Measurements from ENCODE around the gene SPAG17. TPM values are rescaled to one million over a fixed set of nuclear protein-coding genes. Genes with fewer than 3 reads are reported as not detected.

Gene SPAG17
- total and polyA plus RNA-seq, 4 experiments from 2014 or later, result not detected

- ChIA-PET POLR2A (ENCODE audit: partially characterized antibody) (no interaction called here), CTCF (ENCODE audit: partially characterized antibody) (no interaction called here)
- Mint-ChIP-seq H3K36me3 (no peaks in the 10 kb centered on the region), H3K27ac (no peak overlapping the region), H3K4me1 (no peaks in the 10 kb centered on the region), H3K27me3 (peaks cover 0 to 6% of the 10 kb centered on the region in 2 donors), H3K4me3 (no peak overlapping the region), H3K9me3 (peaks cover 0 to 8% (median 0%) of the 10 kb centered on the region in 8 donors)
- no peak overlapping the region for H3K27ac ChIP-seq (ENCODE audit: low read depth, low read length)
- H3K4me1 ChIP-seq (ENCODE audit: insufficient read depth, low read length), result no peaks in the 10 kb centered on the region
- intact Hi-C loops (cut with micrococcal nuclease), result no loop called here
- H3K9me3 ChIP-seq (ENCODE audit: control insufficient read depth in 1 of 2, low read length in 2 of 2), result no peaks in the 10 kb centered on the region
- no peak overlapping the region for H3K4me3 ChIP-seq (ENCODE audit: low read length in 2 of 2)
- no peaks in the 10 kb centered on the region for H3K36me3 ChIP-seq (ENCODE audit: insufficient read depth, low read length)
- DNase-seq, result no peak
- H3K27me3 ChIP-seq (ENCODE audit: insufficient read depth, low read length), result no peaks in the 10 kb centered on the region
Measured at GRCh38 chr1:118137900-118138299, 47.1 kb downstream of the SPAG17 start.

- no peak overlapping the region for H3K4me3 Mint-ChIP-seq
Measured at GRCh38 chr1:118136187-118136941, 48.7 kb downstream of the SPAG17 start.

GRCh38 chr1:118132000-118132399, 53.0 kb downstream of the SPAG17 start:
- H3K9me3 Mint-ChIP-seq, result peaks cover 0 to 3% (median 0%) of the 10 kb centered on the region in 8 donors
- H3K4me3 ChIP-seq (ENCODE audit: low read length in 2 of 2), result no peak overlapping the region
- no peak overlapping the region for H3K4me3 Mint-ChIP-seq
- no peaks in the 10 kb centered on the region for H3K9me3 ChIP-seq (ENCODE audit: control insufficient read depth in 1 of 2, low read length in 2 of 2)
- H3K4me1 ChIP-seq (ENCODE audit: insufficient read depth, low read length), result no peaks in the 10 kb centered on the region
- H3K27me3 Mint-ChIP-seq, result peaks cover 2 to 13% of the 10 kb centered on the region in 2 donors
- no peaks in the 10 kb centered on the region for H3K27me3 ChIP-seq (ENCODE audit: insufficient read depth, low read length)
- DNase-seq, result no peak
- H3K27ac ChIP-seq (ENCODE audit: low read depth, low read length), result no peak overlapping the region
- H3K27ac Mint-ChIP-seq, result no peak overlapping the region
- H3K36me3 ChIP-seq (ENCODE audit: insufficient read depth, low read length), result no peaks in the 10 kb centered on the region
- H3K36me3 Mint-ChIP-seq, result no peaks in the 10 kb centered on the region
- ChIA-PET CTCF (ENCODE audit: partially characterized antibody) (no interaction called here), POLR2A (ENCODE audit: partially characterized antibody) (no interaction called here)
- H3K4me1 Mint-ChIP-seq, result no peaks in the 10 kb centered on the region
- intact Hi-C loops (cut with micrococcal nuclease), result no loop called here

More at GRCh38 chr1:118136187-118136941, 48.7 kb downstream of the SPAG17 start:
- Histone ChIP-seq H3K27me3 (ENCODE audit: insufficient read depth, low read length) (no peaks in the 10 kb centered on the region), H3K9me3 (ENCODE audit: control insufficient read depth in 1 of 2, low read length in 2 of 2) (no peaks in the 10 kb centered on the region), H3K36me3 (ENCODE audit: insufficient read depth, low read length) (no peaks in the 10 kb centered on the region), H3K4me1 (ENCODE audit: insufficient read depth, low read length) (no peaks in the 10 kb centered on the region), H3K27ac (ENCODE audit: low read depth, low read length) (no peak overlapping the region), H3K4me3 (ENCODE audit: low read length in 2 of 2) (no peak overlapping the region)
- peaks cover 0 to 8% (median 0%) of the 10 kb centered on the region in 8 donors for H3K9me3 Mint-ChIP-seq
- no peak for DNase-seq
- H3K27me3 Mint-ChIP-seq, result peaks cover 2 to 10% of the 10 kb centered on the region in 2 donors
- ChIA-PET POLR2A (ENCODE audit: partially characterized antibody) (no interaction called here), CTCF (ENCODE audit: partially characterized antibody) (no interaction called here)
- no peaks in the 10 kb centered on the region for H3K4me1 Mint-ChIP-seq
- intact Hi-C loops (cut with micrococcal nuclease), result no loop called here
- H3K27ac Mint-ChIP-seq, result no peak overlapping the region
- no peaks in the 10 kb centered on the region for H3K36me3 Mint-ChIP-seq

GRCh38 chr1:118128761-118129160, 56.3 kb downstream of the SPAG17 start:
- Histone ChIP-seq H3K4me1 (ENCODE audit: insufficient read depth, low read length) (no peaks in the 10 kb centered on the region), H3K27ac (ENCODE audit: low read depth, low read length) (no peak overlapping the region), H3K27me3 (ENCODE audit: insufficient read depth, low read length) (no peaks in the 10 kb centered on the region), H3K4me3 (ENCODE audit: low read length in 2 of 2) (no peak overlapping the region), H3K36me3 (ENCODE audit: insufficient read depth, low read length) (no peaks in the 10 kb centered on the region), H3K9me3 (ENCODE audit: control insufficient read depth in 1 of 2, low read length in 2 of 2) (no peaks in the 10 kb centered on the region)
- intact Hi-C loops (cut with micrococcal nuclease), result no loop called here
- POLR2A ChIA-PET (ENCODE audit: partially characterized antibody), result no interaction called here
- no peak overlapping the region for H3K4me3 Mint-ChIP-seq
- no peaks in the 10 kb centered on the region for H3K36me3 Mint-ChIP-seq
- H3K27me3 Mint-ChIP-seq, result peaks cover 2 to 13% of the 10 kb centered on the region in 2 donors
- H3K4me1 Mint-ChIP-seq, result no peaks in the 10 kb centered on the region
- CTCF ChIA-PET (ENCODE audit: partially characterized antibody), result no interaction called here
- peaks cover 0 to 3% (median 0%) of the 10 kb centered on the region in 8 donors for H3K9me3 Mint-ChIP-seq
- no peak for DNase-seq
- no peak overlapping the region for H3K27ac Mint-ChIP-seq

- POLR2A ChIA-PET (ENCODE audit: partially characterized antibody), result no interaction called here
- H3K27ac Mint-ChIP-seq, result no peak overlapping the region
Measured at GRCh38 chr1:118124064-118124463, 61.0 kb downstream of the SPAG17 start.

GRCh38 chr1:118123116-118123839, 61.8 kb downstream of the SPAG17 start:
- no peaks in the 10 kb centered on the region for H3K27me3 ChIP-seq (ENCODE audit: insufficient read depth, low read length)
- Mint-ChIP-seq H3K4me1 (no peaks in the 10 kb centered on the region), H3K9me3 (no peaks in the 10 kb centered on the region), H3K4me3 (no peak overlapping the region), H3K27ac (no peak overlapping the region), H3K36me3 (no peaks in the 10 kb centered on the region), H3K27me3 (no peaks in the 10 kb centered on the region)
- ChIA-PET CTCF (ENCODE audit: partially characterized antibody) (no interaction called here), POLR2A (ENCODE audit: partially characterized antibody) (no interaction called here)
- no peak for DNase-seq
- H3K27ac ChIP-seq (ENCODE audit: low read depth, low read length), result no peak overlapping the region
- no peaks in the 10 kb centered on the region for H3K36me3 ChIP-seq (ENCODE audit: insufficient read depth, low read length)
- intact Hi-C loops (cut with micrococcal nuclease), result no loop called here
- no peaks in the 10 kb centered on the region for H3K9me3 ChIP-seq (ENCODE audit: control insufficient read depth in 1 of 2, low read length in 2 of 2)
- H3K4me3 ChIP-seq (ENCODE audit: low read length in 2 of 2), result no peak overlapping the region
- H3K4me1 ChIP-seq (ENCODE audit: insufficient read depth, low read length), result no peaks in the 10 kb centered on the region

More at GRCh38 chr1:118124064-118124463, 61.0 kb downstream of the SPAG17 start:
- Histone ChIP-seq H3K4me1 (ENCODE audit: insufficient read depth, low read length) (no peaks in the 10 kb centered on the region), H3K9me3 (ENCODE audit: control insufficient read depth in 1 of 2, low read length in 2 of 2) (no peaks in the 10 kb centered on the region), H3K4me3 (ENCODE audit: low read length in 2 of 2) (no peak overlapping the region), H3K27ac (ENCODE audit: low read depth, low read length) (no peak overlapping the region), H3K36me3 (ENCODE audit: insufficient read depth, low read length) (no peaks in the 10 kb centered on the region), H3K27me3 (ENCODE audit: insufficient read depth, low read length) (no peaks in the 10 kb centered on the region)
- H3K4me1 Mint-ChIP-seq, result no peaks in the 10 kb centered on the region
- DNase-seq, result no peak
- H3K9me3 Mint-ChIP-seq, result peaks cover 0 to 2% (median 0%) of the 10 kb centered on the region in 8 donors
- H3K4me3 Mint-ChIP-seq, result no peak overlapping the region
- H3K36me3 Mint-ChIP-seq, result no peaks in the 10 kb centered on the region
- CTCF ChIA-PET (ENCODE audit: partially characterized antibody), result no interaction called here
- H3K27me3 Mint-ChIP-seq, result peaks cover 0 to 5% of the 10 kb centered on the region in 2 donors
- intact Hi-C loops (cut with micrococcal nuclease), result no loop called here

GRCh38 chr1:118122234-118123004, 62.6 kb downstream of the SPAG17 start:
- Histone ChIP-seq H3K27me3 (ENCODE audit: insufficient read depth, low read length) (no peaks in the 10 kb centered on the region), H3K36me3 (ENCODE audit: insufficient read depth, low read length) (no peaks in the 10 kb centered on the region), H3K4me3 (ENCODE audit: low read length in 2 of 2) (no peak overlapping the region), H3K27ac (ENCODE audit: low read depth, low read length) (no peak overlapping the region), H3K9me3 (ENCODE audit: control insufficient read depth in 1 of 2, low read length in 2 of 2) (no peaks in the 10 kb centered on the region), H3K4me1 (ENCODE audit: insufficient read depth, low read length) (no peaks in the 10 kb centered on the region)
- Mint-ChIP-seq H3K36me3 (no peaks in the 10 kb centered on the region), H3K27ac (no peak overlapping the region), H3K4me3 (no peak overlapping the region), H3K27me3 (no peaks in the 10 kb centered on the region), H3K9me3 (no peaks in the 10 kb centered on the region), H3K4me1 (no peaks in the 10 kb centered on the region)
- ChIA-PET POLR2A (ENCODE audit: partially characterized antibody) (no interaction called here), CTCF (ENCODE audit: partially characterized antibody) (no interaction called here)
- DNase-seq, result no peak
- intact Hi-C loops (cut with micrococcal nuclease), result no loop called here
